Kidney (tissue), 14 donors: ENCODE measurements around the gene THRB. TPM values are rescaled to one million over a fixed set of nuclear protein-coding genes. Genes with fewer than 3 reads are reported as not detected.

Source experiments
- DNase-seq, 5 donors: peaks; one replicate each; pipeline ENCODE4 v3.0.0-alpha.2; 2013 to 2020
- FAIRE-seq: peaks from 2 replicates; lab custom pipeline; 2012; peaks lifted over from hg19 to GRCh38; lab: Jason Lieb, UNC
- H3K27ac ChIP-seq, 2 donors: one replicate each; pipeline ENCODE4 v1.7.0; 2013; ENCODE audit warnings: low read depth in 2 of 2, low read length in 2 of 2, inconsistent platforms in 1 of 2
- H3K27me3 ChIP-seq: one replicate; pipeline ENCODE4 v1.7.1; 2013; ENCODE audit warnings: low read length, inconsistent platforms; ENCODE audit not compliant: control insufficient read depth, insufficient read depth
- H3K36me3 ChIP-seq, 3 donors: one replicate each; pipeline versions ENCODE4 v1.7.0 to v1.7.1; 2013; ENCODE audit warnings: low read length in 3 of 3, control low read depth in 1 of 3, inconsistent platforms in 1 of 3; ENCODE audit not compliant: insufficient read depth in 3 of 3, control insufficient read depth in 2 of 3
- H3K4me1 ChIP-seq, 3 donors: one replicate each; pipeline versions ENCODE4 v1.7.0 to v1.7.1; 2013; ENCODE audit warnings: low read length in 3 of 3, inconsistent platforms in 1 of 3, low read depth in 1 of 3; ENCODE audit not compliant: control insufficient read depth in 2 of 3, insufficient read depth in 2 of 3
- H3K4me3 ChIP-seq, 3 donors: one replicate each; pipeline versions ENCODE4 v1.7.0 to v1.8.1; 2013; ENCODE audit warnings: low read length in 3 of 3, control low read depth in 1 of 3, inconsistent platforms in 1 of 3
- H3K9ac ChIP-seq, 3 donors: one replicate each; pipeline versions ENCODE4 v1.7.0 to v1.7.1; 2013; ENCODE audit warnings: low read length in 3 of 3, control low read depth in 1 of 3, inconsistent platforms in 1 of 3
- H3K9me3 ChIP-seq, 3 donors: one replicate each; pipeline versions ENCODE4 v1.7.0 to v1.7.1; 2013; ENCODE audit warnings: low read length in 3 of 3, control low read depth in 1 of 3, inconsistent platforms in 1 of 3; ENCODE audit not compliant: control insufficient read depth in 2 of 3, insufficient read depth in 1 of 3
- CTCF ChIP-seq: IDR thresholded peaks from 3 replicates; pipeline ENCODE4 v1.5.1; 2012; ENCODE audit warnings: mild to moderate bottlenecking, moderate library complexity, borderline replicate concordance; ENCODE audit not compliant: insufficient read depth; ENCODE audit errors: extremely low read depth
- intact Hi-C: fragments of 100-400 bp; cut with DNase I; formaldehyde crosslinking; loops from one replicate; pipeline ENCODE4 v1.11.1; 2022
- polyA plus RNA-seq: library from polyadenylated mRNA; stranded (reverse); fragments of 350-450 nt; fragmentation: Illumina TruSeq; extraction: RNeasy Lipid Tissue Mini Kit (QIAGEN cat#74804); gene quantifications from one replicate; pipeline ENCODE4 v1.2.3, GENCODE V29; 2014; ENCODE audit warnings: low read depth, low replicate concordance; ENCODE audit not compliant: insufficient read depth
- total RNA-seq: library from RNA; stranded (reverse); fragmentation: NEBNext Ultra II Directional; extraction: Animal tissue kit (Norgen Biotek cat#: 25700); gene quantifications from one replicate; pipeline ENCODE4 v1.2.1, GENCODE V29; 2021
- donor health status: control.
- donor health status: control.
- donor health status: control.
- donor health status: control.
- donor health status: control.
- donor health status: DM: yes; HTN: yes; CAD: no.
- donor health status: Normal renal cell carcinoma (clear cell type).

Gene THRB
- total and polyA plus RNA-seq, 2 donors from 2014 or later: 4.5 to 17.2 TPM

- H3K27me3 ChIP-seq: no peaks in the 10 kb centered on the region
- TF ChIP-seq CTCF: no peak
- no peak overlapping the region for H3K4me3 ChIP-seq
- no peak overlapping the region for H3K9ac ChIP-seq
- no peak for DNase-seq
- H3K9me3 ChIP-seq: no peaks in the 10 kb centered on the region
- H3K36me3 ChIP-seq: no peaks in the 10 kb centered on the region
- intact Hi-C loops: no loop called here
- no peak for FAIRE-seq
- no peaks in the 10 kb centered on the region for H3K4me1 ChIP-seq
- no peak overlapping the region for H3K27ac ChIP-seq
Measured at GRCh38 chr3:24264011-24264410, 230.6 kb downstream of the THRB start.

GRCh38 chr3:24263069-24263668 is 231.5 kb downstream of the THRB start:
- Histone ChIP-seq H3K4me1 (no peaks in the 10 kb centered on the region), H3K9ac (no peak overlapping the region), H3K36me3 (no peaks in the 10 kb centered on the region), H3K4me3 (no peak overlapping the region), H3K9me3 (no peaks in the 10 kb centered on the region), H3K27me3 (no peaks in the 10 kb centered on the region), H3K27ac (no peak overlapping the region)
- TF ChIP-seq CTCF: no peak
- intact Hi-C loops: no loop called here
- peak in 2 of 5 donors; percentile 26 to 48 for DNase-seq
- FAIRE-seq: no peak

- no peaks in the 10 kb centered on the region for H3K27me3 ChIP-seq
- intact Hi-C loops: no loop called here
- no peak overlapping the region for H3K9ac ChIP-seq
- H3K4me1 ChIP-seq: no peaks in the 10 kb centered on the region
- FAIRE-seq (no peak), DNase-seq (no peak)
- no peaks in the 10 kb centered on the region for H3K36me3 ChIP-seq
- no peak overlapping the region for H3K27ac ChIP-seq
- no peak for TF ChIP-seq CTCF
- H3K9me3 ChIP-seq: no peaks in the 10 kb centered on the region
- no peak overlapping the region for H3K4me3 ChIP-seq
Measured at GRCh38 chr3:24261521-24261920, 233.1 kb downstream of the THRB start.
